Colon (tissue), 2 donors: ENCODE data around the gene RNF207.

Experiments used
- FAIRE-seq: peaks from 2 replicates; lab custom pipeline; 2012; peaks lifted over from hg19 to GRCh38; lab: Jason Lieb, UNC
- donor health status: control.
- donor health status: control.

Gene RNF207

DNA sequence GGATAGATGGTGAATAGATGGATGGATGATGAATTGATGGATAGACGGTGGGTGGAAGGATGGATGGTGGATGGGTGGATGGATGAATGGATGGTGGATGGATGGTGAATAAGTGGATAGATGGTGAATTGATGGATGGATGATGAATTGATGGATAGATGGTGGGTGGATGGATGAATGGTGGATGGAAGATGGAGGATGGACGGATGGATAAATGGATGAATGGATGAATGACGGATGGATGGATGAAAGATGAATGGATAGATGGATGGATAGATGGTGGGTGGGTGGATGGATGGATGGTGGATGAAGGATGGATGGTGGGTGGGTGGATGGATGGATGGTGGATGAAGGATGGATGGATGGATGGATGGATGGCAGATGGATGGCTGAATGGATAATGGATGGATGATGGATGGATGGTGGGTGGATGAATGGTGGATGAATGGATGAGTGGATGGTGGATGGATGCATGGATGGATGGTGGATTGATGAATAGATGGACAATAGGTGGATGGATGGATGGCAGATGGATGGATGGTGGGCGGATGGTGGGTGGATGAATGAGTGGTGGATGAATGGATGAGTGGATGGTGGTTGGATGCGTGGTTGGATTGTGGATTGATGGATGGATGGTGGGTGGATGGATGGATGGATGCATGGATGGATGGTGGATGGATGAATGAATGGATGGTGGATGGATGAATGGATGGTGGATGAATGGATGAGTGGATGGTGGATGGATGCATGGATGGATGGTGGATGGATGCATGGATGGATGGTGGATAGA is 31.1 kb upstream of the RNF207 start:
- FAIRE-seq, result no peak

DNA sequence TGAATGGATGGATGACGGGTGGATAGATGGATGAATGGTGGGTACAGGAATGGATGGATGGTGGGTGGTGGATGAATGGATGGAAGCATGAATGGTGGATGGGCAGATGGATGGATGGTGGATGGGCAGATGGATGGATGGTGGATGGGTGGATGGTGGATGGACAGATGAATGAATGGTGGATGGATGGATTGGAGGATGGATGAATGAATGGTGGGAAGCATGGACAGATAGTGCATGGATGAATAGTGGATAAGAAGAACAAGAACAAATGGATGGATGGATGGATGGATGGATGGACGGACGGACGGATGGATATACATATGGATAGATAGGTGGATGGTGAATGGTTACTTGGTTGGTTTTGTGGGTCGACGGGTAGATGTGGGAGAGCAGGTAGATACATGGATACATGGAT is 30.5 kb upstream of the RNF207 start:
- FAIRE-seq, result no peak

DNA sequence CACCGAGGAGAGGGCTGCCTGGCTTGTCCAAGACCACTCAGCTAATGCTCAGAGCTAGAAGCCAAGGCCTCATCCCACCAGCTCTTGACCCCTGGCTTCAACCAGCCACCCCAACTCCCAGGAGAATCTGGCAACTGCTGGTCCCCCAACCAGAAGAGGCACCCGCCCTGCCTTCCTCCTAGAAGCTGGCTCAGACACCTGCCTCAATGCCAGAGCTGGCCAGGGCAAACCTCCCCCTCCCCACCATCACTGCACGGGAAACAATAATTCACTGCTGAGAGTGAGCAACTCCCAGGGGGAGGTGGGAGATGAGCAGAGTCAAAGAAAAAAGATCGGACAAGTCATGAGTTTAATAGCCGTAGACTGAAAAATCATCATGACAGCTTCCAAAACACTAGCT is 29.1 kb upstream of the RNF207 start:
- FAIRE-seq, result no peak

DNA sequence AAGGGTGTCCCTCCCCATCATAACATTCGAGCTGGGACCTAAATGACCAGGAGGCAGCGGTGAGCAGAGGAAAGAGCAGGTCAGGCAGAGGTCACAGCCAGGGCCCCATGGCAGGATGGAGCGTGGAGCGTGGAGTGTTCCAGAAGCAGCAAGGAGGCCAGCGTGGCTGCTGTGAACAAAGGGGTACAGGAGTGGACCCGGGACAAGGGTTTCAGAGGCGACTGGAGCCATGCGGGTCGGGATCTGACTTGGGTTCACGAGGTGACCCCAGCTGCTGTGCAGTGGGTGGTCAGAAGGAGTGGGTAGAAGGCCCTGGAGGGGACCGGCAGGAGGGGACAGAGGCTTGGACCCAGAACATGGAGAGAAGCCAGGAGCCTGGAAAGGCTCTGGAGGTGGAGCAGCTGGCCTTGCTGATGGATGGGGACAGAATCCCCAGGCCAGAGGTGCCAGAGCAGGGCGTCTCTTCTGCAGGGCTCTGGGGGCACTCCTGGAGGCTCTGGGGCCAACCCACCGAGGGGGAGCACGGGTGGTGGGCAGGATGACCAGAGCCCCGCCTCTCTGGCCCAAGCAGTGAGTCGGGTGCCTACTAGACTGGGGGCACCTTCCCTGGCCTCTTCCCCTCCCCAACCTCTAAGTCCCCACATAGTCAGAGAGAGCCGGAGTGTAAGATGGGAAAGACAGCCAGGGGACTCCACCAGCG is 28.1 kb upstream of the RNF207 start:
- FAIRE-seq, result no peak

DNA sequence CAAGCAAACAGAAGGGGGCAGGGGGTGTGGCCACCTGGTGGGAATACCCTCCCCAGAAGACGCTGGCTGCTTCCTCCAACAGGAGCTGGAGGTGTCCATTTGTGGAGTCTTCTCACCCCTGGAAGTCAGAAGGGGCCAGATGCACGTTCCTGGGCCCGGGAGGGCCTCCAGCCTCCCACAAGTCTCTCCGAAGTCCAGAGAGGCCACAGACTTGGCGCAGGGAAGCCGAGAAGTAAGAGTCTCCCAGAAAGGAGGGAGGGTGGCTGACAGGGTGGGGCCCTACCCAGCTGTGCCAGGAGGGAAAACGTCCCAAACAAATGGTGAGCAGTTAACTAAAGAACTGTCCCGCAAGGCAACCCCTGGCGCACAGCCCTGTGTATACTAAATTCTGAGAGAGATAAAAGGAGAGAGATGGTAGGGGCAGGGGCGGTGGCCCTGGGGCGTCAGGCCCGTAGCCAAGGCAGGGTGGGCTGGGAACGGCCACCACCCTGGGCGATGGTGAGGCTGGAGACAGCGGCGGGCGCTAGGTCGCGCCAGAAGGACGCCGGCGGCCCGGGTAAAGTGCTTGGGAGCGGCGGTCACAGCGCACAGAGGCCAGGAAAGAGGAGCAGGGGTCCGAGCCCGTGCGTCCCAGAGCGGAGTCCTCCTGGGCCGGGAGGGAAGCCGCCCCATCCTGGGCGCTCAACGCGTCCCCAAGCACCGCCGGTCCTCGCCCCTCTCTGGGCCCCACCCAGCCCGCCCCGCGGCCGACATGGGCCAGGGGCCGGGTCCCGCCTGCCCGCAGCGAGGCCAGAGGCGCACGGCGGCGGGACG is 27.0 kb upstream of the RNF207 start:
- FAIRE-seq, result no peak

DNA sequence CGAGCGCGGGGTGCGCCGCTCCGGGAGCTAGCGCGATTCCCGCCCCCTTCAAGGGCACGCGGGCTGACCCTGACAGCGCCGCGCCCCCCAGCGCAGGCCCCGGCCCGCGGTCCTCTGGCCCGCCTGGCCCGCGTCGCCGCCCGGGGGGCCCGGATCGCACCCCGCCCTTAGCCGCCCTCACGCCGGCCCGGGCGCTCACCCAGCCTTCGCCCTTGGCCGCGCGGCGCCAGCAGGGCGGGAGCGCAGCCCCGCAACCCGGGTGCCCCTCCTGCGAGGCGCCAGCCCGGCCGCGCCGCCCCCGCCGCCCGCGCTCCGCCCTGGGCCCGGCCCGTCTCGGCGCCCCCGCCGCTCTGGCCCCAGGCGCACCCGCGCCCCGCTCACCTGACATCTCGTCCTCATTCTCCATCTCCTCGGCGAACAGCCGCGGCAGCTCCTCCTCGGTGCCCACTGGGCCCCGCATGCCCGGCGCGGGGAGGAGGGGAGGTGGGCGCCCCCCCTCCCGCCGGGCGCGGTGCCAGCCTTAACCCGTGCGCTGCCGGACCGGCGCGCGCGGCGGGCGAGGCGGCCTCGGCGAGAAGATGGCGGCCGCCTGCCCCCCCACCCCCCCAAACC is 26.2 kb upstream of the RNF207 start:
- FAIRE-seq, result no peak

DNA sequence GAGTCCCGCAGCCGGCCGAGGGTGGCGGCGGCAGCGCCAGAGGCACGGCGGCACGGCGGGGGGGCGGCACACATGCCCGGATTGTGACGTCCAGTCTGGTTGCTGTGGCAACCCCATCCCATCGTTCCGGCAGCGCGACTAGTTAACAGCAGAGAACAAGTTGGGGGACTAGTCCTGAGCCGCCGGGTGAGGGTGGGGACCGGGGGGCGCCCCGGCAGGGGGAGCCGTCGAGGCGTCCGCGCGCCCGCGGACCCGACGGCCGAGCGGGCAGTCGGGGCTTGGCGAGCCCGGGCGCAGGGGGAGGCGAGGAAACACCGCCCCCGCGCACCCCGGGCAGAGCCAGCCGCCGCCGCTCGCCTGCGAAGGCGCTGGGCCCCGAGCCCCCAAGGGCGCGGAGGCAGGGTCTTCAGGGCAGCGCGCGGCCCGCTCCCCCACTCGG is 25.6 kb upstream of the RNF207 start, which contains the start of gene CHD5:
CHD5 (minus strand) TSS at position 54 of the 439 bp plus-strand sequence. CDS start 298 bp downstream, outside the sequence.
- no peak for FAIRE-seq

DNA sequence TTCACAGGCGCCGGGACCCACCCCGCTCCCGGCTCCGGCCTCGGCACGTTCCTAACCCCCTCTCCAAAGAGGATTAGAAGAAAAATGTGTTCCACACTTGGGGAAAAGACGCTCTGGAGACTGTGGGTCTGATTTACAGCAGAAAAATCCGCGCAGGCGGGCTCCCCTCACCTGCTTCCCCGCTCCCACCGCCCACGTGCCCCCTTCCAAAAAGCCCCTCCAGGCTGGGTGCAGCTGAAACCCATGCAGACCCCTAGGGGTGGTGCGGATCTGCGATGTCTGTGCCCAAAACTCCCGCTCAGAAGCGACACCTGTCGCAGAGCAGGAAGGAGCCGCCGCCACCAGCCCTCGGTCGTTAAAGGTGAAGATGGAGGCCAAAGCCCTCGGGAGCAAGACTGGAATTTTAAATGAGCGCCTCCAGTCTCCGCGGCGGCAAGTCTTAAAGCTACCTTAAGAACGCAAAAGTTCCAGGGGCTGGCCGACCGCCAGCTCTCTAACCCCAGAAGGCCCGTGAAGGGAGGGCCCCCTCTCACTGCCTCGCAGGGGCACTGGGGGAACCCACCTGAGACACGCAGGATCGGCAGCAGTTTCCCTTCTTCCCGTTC is 25.1 kb upstream of the RNF207 start:
- no peak for FAIRE-seq

DNA sequence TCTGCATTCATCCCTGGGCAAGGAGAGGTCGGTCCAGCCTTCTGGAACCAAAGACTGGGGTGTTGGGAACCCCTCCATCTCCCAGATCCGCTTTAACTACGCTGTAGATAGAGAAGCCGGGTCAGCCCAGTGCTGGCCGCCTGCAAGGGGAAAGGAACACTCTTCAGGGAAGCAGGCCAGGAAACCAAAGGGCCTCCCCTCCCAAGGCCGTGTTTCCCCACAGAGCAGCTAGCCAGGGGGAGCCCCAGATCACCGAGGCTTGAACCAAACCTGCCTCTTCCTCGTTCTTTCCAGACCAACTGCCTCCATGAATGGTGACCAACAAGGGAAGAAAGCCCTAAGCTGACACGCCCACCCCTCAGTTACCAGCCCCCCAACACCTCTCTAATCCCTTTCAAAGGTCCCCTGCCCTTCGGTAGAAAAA is 24.6 kb upstream of the RNF207 start:
- FAIRE-seq, result no peak

DNA sequence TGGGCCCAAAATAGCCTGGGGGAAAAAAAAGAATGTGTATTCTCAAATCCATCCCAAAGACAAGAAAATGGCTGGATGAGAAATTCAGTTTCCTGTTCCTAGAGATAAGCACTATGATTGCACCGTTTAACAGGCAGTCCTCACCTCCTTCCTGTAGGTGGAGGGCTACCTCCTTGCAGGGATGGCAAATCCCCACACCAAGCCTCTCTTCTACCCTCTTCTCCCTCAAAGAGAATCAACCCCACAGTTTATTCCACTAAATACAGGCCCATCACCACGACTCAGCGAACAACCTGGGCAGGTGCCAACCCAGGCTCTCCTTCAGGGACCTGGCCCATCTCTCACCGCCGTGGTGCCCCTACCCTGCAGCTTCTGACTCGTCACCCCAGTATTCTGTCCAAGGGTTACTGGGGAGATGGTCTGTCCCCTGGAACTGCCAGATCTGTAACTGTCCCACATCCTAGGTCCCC is 22.4 kb upstream of the RNF207 start:
- no peak for FAIRE-seq

DNA sequence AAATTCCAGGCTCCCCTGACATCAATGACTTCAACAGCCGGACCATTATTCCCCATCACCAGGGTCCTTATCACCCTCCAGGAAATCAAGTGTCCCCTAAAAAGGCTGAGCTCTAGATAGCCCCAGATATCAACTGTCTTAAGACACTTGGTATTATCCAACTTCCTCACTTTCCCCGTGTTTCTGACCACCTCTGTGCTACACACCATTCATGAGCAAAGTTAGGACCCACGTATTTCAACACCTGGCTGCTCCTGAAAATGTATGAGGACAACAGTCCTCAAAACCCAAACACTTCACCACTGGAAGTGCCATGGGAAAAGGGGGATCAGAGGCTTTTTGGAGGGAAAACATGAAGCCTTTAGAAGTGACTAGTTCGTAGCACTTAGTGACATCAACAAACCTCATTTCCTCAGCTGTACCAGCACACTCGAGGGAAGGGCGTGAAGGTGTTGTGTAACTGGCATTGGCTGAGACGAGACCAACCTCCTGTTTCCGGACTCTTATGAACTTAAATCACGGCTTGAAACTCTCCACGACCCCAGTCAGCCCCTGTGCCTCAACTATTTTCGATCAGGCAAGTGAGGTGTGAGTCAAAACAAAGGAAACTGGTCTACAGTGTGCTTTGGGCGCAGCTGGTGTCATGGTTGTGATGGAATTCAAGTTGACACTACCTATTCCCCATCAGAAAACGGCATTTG is 21.7 kb upstream of the RNF207 start:
- no peak for FAIRE-seq

DNA sequence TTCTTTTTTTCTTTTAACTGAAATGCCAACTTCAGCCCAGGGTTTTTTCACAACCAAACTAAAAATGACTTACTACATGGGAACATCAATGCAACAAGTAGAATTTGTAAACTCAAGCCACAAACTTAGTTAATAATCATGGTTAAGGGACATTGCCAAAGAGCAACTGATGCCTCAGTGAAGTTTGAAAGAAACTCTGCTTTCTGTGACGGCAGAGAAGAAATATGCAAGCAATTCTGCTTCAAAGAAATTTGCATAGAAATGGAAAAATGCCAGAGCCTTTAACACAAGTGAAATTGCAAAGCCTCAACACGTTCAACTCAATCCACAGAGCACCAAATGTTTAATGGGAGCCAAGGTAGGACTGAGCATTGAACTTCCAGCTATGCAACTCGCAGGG is 20.8 kb upstream of the RNF207 start:
- no peak for FAIRE-seq

DNA sequence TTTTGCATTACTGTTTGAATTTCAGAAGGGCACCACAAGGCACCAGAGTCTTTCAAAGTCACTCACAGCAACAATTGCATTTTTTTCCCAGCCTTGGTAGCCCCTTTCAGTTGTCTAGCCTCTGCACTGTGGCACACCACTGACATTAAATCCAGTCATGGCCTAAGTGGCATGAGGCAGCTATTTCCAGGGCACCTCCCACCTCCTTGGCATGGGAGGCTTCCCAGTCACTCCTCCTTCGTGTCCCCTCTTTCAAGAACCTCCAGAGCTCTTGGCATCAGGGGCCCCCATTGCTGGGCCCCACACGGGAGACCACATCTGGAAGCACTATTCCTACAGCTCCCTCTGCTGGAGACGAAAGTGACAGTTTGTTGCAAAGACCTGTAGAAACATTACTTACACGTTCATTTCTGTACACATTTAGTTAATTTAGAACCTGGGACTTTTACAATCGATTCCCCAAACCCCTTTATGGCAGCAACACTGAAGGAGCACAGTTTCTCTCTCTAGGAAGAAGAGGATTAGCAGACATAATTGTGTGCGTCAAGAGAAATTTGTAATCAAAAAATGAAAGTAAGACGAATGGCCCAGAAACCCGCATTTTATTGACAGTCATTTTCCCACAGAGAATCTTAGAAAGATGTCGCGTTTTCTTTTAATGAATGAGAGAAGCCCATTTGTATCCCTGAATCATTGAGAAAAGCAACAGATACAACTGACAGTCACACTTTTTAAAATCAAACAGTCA is 20.1 kb upstream of the RNF207 start:
- no peak for FAIRE-seq

DNA sequence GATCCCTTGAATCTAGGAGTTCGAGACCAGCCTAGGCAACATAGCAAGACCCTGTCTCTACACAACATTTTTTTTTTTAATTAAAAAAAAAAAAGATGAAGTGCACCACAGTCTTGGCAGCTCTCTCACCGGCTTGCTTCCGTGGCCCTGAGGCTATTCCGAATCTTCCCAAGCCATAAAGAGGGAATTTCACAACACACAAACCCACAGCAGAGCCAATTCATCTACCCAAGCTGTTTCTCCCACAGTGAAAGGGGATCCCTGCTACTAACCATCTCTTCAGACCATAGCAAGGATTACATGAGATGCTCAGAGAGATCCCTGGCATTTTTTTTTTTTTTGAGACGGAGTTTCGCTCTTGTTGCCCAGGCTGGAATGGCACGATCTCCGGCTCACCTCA is 17.5 kb upstream of the RNF207 start:
- no peak for FAIRE-seq

DNA sequence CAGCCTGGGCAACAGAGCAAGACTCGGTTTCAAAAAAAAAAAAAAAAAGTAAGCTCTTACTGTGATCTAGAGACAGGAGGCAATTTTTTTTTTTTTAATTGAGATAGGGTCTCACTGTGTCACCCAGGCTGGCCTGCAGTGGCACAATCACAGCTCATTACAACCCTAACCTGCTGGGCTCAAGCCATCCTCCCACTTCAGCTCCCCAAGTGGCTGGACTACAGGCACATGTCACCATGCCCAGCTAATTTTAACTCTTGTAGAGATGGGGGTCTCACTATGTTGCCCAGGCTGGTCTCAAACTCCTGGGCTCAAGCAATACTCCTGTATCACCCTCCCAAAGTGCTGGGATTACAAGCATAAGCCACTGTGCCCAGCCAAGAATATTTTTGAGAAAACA is 14.0 kb upstream of the RNF207 start:
- no peak for FAIRE-seq

DNA sequence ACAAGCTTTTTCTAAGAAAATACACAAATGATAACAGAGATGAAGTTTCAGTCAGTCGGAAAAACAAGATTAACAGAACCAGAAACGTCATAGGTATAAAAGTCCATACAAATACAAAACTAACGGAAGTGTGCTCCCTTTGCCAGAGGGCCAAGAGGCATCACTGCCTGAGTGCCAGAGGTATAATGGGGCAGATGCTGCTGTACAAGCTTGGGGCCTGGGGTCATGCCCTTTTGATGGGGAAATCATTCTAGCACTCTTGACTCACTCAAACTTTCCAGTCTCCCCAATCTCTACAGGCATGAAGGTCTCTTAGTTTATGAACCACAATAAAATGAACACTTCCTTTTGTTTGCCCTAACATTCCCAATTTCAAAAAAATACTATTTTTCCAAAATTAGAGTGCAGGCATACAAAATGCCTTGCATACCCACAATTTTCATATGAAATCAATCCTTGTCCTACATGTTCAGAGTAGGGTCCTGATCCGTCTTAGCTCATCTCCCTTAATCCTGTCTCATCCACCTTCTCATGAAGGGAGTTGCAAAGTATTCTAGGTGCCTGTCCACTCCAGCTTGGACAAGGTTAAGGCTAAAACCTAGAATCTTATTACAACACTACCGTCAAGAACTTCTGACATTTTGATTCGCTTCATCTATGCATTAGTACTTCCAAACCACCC is 8.0 kb upstream of the RNF207 start:
- no peak for FAIRE-seq

DNA sequence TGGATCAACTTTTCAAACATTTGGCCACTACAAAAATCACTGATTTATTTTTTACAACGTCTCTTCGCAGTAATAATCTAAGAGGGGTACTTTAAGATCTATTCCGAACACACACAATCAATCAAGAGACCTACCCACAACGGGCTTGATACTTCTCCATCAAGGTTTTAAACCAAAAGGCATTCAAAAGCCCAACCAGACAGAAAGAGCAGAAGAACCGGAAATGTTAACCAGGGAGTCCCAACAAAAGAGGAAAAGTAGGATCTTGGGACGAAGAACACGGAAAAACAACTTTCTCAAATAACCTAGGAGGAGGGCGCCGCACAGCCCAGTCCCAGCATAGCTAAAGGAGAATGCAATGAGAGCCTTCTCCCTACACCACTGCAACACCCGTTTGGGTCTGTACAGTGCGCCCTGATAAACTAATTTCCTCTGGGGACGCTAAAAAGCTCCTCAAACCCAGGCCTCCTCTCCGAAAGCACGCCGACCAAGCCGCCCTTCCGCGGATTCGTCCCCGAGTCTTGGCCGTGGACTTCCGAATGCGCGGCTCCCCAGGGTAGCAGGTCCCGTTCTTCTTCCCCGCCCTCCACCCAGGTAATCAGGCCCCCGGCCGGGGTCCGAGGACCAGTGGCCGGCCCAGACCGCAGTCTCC is 7.1 kb upstream of the RNF207 start:
- FAIRE-seq, result no peak

DNA sequence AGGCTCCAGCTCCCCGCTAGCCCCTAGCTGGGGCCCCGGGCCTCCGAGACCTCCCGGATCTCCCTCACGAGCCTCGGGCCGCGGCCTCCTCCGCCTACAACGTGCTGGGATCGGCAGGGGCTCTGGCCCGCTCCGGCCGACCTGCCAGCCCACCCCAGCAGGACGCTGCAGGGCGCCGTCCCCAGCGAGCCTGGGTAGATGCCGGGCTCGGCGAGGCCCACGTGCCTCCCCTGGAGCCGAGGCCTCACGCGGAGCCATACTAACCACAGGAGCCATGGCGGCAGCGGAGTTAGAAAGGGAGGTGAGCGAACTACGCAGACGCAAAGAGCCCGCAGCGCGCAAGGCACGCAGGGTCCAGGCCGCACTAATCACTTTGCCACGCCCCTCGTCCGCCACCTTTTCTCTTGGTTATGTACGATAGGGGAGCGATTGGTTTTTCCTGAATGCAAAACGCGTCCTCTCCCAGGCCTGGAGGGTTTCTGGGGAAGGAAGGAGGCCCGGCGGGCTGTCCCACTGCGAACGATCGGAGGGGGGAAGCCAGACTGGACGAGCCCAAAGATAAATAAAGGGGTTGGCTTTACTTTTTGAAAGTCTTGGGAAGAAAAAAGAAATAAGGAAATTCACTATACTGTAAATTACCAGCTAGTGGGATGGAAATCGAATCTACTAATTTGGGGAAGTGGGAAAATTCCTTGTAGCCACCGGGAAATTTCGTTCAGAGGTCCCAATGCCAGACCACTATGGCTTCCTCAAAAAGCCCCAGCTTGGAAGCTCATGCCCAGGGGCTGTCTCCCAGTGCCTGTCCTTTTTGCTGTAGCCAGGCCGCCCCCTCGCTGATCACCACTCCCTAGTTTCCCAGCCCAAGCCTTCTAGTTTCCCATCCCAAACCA is 6.4 kb upstream of the RNF207 start, which contains the start of gene RPL22:
RPL22 (minus strand) TSS at position 298 of the 890 bp plus-strand sequence; CDS start at position 276, 22 bp downstream.
- FAIRE-seq, result peak; percentile 75
